Measurements from ENCODE around the gene ANKRD11. TPM values are rescaled to one million over a fixed set of nuclear protein-coding genes. Genes with fewer than 3 reads are reported as not detected.

ANKRD11 gene
- total RNA-seq, 8 experiments from 2014 or later = 22.6 to 148 (median 52.5) TPM

DNA sequence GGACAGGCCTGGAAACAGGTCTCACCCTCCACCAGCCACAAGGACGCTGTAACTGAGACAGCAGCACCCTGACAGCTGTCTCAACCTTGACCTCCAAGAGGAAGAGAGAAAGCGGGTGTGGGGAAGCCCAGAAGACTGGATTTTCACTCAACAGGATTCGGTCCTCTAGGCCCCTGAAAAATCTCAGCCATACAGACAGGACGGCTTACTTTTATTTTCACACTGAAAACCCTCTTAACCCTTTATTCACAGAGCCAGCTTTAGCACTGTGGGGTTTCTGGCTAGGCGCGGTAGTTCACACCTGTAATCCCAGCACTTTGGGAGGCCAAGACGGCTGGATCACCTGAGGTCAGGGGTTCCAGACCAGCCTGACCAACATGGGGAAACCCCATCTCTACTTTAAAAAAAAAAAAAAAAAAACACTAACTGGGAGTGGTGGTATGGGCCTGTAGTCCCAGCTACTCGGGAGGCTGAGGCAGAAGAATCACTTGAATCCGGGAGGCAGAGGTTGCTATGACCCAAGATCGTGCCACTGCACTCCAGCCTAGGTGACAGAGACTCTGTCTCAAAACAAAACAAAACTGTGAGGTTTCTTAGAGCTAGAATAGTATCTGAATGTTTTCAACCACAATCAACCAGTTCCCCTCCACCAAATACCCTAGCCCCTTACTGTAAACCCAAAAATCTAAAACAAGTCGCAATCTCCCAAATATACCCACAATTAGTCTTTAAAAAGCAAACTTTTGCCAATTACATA lies 5.3 kb downstream of the ANKRD11 start:
- 45 to 100% (median 79%) methylated on average over 1 to 9 of the region's 11 CpGs; no CpG with 5 or more reads in 1 of the 10 experiments for WGBS, 10 experiments
- no peak for ATAC-seq (replicated peaks in 6 of 8)
- Histone ChIP-seq H3K4me1 (replicated peaks in 1 of 2) (peaks cover 49% of the 10 kb centered on the region in 2 donors), H3K27ac (peak overlapping the region in 1 of 2 donors; percentile 31), H3K4me3 (no peak overlapping the region)
- in situ Hi-C loops (cut with MboI; ENCODE audit: low pct_unique_long_range_greater_than_20kb in 2 of 9, low sequenced_read_pairs in 9 of 9, unreplicated experiment in 9 of 9) = loop anchor here in 1 of 9 experiments (25.0 kb wide), 1 partner anchor 248 kb away; no protein-coding TSS in a partner anchor

DNA sequence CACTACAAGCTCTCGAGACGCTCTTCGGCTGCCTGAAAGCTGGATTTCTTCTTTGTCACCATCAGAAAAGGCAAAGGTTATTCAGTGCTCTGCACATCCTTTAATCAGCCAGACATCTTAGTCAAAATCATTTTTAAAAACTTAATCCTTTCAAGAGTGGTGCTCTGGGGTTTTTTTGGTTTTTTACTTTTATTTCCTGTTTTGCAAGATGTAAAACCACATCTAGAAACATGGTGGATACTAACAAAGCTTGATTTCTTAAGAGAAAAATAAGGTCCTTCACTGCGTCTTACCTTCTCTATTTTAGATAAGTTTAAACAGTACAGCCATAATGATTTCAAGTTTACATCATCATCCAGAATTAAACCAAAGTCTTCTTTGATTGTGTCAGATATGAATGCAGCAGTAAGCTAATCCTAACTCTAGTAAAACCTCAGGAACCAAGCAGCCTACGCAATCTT lies 6.3 kb downstream of the ANKRD11 start:
- H3K4me1 ChIP-seq (replicated peaks in 1 of 2) = peaks cover 49% of the 10 kb centered on the region in 2 donors
- WGBS, 10 experiments = 80 to 100% (median 96%) methylated on average over 1 to 5 of the region's 5 CpGs
- in situ Hi-C loops (cut with MboI; ENCODE audit: low pct_unique_long_range_greater_than_20kb in 2 of 9, low sequenced_read_pairs in 9 of 9, unreplicated experiment in 9 of 9) = loop anchor here in 1 of 9 experiments (25.0 kb wide), 1 partner anchor 247 kb away; no protein-coding TSS in a partner anchor
- no peak overlapping the region for H3K4me3 ChIP-seq
- H3K27ac ChIP-seq = no peak overlapping the region
- no peak for ATAC-seq (replicated peaks in 6 of 8)

DNA sequence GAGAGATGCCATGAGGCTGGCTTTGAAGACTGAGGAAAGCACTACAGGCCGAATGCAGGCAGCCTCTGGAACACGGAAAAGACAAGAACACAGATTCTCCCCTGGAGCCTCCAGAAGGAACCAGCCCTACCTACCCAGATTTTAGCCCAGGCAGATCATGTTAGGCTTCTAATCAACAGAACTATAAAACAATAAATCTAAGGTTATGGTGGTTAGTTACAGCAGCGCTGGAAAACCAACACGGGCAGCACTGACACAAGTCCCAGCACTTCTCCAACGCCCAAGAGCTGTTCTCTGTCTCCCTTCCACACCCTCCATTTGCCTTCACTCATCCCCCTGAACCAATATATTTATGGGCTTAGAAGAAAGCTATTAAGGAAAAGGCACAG lies 7.5 kb downstream of the ANKRD11 start:
- WGBS, 10 experiments = 34 to 100% (median 76%) methylated on average over 1 to 5 of the region's 5 CpGs; no CpG with 5 or more reads in 4 of the 10 experiments
- H3K27ac ChIP-seq = no peak overlapping the region
- in situ Hi-C loops (cut with MboI; ENCODE audit: low pct_unique_long_range_greater_than_20kb in 2 of 9, low sequenced_read_pairs in 9 of 9, unreplicated experiment in 9 of 9) = loop anchor here in 1 of 9 experiments (25.0 kb wide), 1 partner anchor 246 kb away; no protein-coding TSS in a partner anchor
- peaks cover 42 to 47% of the 10 kb centered on the region in 2 donors for H3K4me1 ChIP-seq (replicated peaks in 1 of 2)
- H3K4me3 ChIP-seq = no peak overlapping the region
- ATAC-seq (replicated peaks in 6 of 8) = no peak

DNA sequence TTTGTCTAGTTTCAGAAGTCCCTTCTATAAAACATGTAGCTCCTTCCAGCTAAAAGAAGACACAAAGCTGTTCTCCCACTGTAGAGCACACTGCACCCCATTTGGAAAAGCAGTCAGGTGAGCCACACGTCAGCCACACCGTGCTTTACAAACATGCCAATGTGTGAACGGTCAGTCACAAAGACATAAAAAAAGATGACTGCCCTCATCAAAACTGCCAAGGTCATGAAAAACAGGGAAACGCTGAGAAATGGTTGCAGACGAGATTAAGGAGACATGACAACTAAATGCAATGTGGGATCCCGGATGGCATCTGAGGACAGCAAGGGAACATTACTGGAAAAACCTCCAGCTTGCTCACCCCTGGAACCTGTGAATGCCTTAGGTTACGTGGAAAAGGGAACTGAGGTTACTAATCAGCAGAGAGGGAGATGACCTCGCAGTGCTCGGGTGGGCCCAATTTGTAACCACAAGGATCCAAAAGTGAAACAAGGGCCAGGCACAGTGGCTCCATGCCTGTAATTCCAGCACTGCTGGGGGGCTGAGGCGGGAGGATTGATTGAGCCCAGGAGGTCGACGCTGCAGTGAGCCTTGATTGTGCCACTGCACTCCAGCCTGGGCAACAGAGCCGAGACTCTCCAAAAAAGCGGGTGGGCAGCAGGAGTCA lies 8.1 kb downstream of the ANKRD11 start:
- Histone ChIP-seq H3K4me3 (no peak overlapping the region), H3K27ac (no peak overlapping the region), H3K4me1 (replicated peaks in 1 of 2) (peaks cover 37 to 42% of the 10 kb centered on the region in 2 donors)
- WGBS, 10 experiments = 20 to 89% (median 79%) methylated on average over 1 to 12 of the region's 14 CpGs; no CpG with 5 or more reads in 1 of the 10 experiments
- peak in 5 of 8 experiments; percentile 6 to 18 (median 16) for ATAC-seq (replicated peaks in 6 of 8)
- in situ Hi-C loops (cut with MboI; ENCODE audit: low pct_unique_long_range_greater_than_20kb in 2 of 9, low sequenced_read_pairs in 9 of 9, unreplicated experiment in 9 of 9) = loop anchor here in 1 of 9 experiments (25.0 kb wide), 1 partner anchor 245 kb away; no protein-coding TSS in a partner anchor

DNA sequence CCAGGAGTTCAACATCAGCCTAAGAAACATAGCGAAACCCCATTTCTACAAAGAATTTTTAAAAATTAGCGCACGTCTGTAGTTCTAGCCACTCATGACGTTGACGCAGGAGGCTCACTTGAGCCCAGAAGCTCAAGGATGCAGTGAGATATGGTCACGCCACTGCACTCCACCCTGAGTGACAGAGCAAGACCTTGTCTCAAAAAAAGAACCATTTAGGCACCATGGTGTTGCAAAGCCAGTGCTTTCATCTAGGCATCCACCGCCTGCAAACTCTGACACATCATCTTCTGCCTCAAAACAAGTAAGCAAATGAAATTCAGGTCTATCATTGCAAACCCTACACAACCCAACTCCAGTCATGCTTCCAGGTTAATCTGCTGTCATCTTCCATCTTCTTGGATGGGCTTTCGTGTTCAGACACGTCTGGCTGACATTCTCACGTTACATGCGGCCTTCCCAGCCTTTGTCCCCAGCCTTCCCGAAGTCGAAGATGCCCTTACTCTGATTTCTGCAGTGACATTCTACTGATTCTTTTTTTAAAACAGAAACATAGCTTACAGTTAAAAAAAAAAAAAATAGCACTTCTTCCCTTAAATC lies 8.9 kb downstream of the ANKRD11 start:
- Histone ChIP-seq H3K27ac (no peak overlapping the region), H3K4me3 (no peak overlapping the region), H3K4me1 (replicated peaks in 1 of 2) (peaks cover 37 to 39% of the 10 kb centered on the region in 2 donors)
- in situ Hi-C loops (cut with MboI; ENCODE audit: low pct_unique_long_range_greater_than_20kb in 2 of 9, low sequenced_read_pairs in 9 of 9, unreplicated experiment in 9 of 9) = loop anchor here in 1 of 9 experiments (25.0 kb wide), 1 partner anchor 244 kb away; no protein-coding TSS in a partner anchor
- WGBS, 10 experiments = 79 to 100% (median 93%) methylated on average over 3 to 8 of the region's 13 CpGs; no CpG with 5 or more reads in 1 of the 10 experiments
- ATAC-seq (replicated peaks in 6 of 8) = no peak

DNA sequence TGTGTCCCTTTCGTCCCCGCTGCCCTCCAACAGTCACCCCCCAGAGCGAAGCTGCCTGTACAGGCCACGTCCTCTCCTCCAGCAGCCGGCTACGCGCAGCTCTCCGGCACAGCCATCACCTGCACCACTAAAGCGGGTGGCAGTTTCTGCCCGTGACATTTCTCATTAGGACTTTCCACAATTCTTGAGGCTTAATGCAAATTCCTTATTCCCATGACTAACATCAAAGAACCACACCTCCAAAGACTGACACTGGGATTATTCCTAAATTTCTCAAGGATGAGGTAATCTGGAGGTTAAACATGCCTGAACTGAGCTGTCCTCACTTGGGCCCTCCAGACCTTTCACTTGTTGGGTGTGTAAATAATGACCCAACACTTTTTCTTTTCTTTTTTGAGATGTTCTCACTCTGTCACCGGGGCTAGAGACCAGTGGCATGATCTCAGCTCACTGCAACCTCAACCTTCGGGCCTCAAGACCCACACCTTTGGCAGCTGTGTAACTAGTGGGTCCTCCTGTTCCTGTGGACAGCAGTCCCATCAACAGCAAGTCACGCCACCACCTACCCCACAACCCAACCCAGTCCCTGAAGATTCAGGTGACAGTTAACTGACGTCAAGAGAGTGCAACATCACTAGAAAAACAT lies 11.7 kb downstream of the ANKRD11 start:
- H3K27ac ChIP-seq = no peak overlapping the region
- no peak overlapping the region for H3K4me3 ChIP-seq
- in situ Hi-C loops (cut with MboI; ENCODE audit: low pct_unique_long_range_greater_than_20kb in 2 of 9, low sequenced_read_pairs in 9 of 9, unreplicated experiment in 9 of 9) = loop anchor here in 1 of 9 experiments (25.0 kb wide), 1 partner anchor 241 kb away; no protein-coding TSS in a partner anchor
- peak; percentile 32 to 86 (median 69) for ATAC-seq (replicated peaks in 6 of 8)
- WGBS, 10 experiments = 0 to 100% (median 77%) methylated on average over 1 to 10 of the region's 14 CpGs
- peaks cover 22 to 28% of the 10 kb centered on the region in 2 donors for H3K4me1 ChIP-seq (replicated peaks in 1 of 2)

DNA sequence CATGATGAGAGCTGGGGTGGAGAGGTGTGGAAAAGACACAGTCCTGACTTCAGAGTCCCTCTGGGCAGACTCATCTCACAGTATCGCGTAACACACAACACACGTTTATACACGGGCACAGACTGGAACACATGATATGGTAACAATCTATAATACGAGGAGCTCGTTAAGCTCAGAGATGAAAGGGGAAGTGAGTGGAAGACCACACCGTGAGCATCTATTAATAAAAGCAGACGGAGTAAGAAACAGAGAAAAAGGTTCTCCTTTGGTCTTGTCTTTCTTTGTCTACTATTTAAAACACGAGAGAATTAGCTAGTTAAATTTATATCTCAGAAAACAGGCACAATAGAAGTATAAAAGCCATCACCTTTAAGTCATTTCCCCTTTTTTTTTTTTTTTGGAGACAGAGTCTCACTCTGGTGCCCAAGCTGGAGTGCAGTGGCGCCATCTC lies 13.5 kb downstream of the ANKRD11 start:
- 71 to 100% (median 93%) methylated on average over 1 to 10 of the region's 10 CpGs for WGBS, 10 experiments
- ATAC-seq (replicated peaks in 6 of 8) = no peak
- in situ Hi-C loops (cut with MboI; ENCODE audit: low pct_unique_long_range_greater_than_20kb in 2 of 9, low sequenced_read_pairs in 9 of 9, unreplicated experiment in 9 of 9) = loop anchor here in 1 of 9 experiments (25.0 kb wide), 1 partner anchor 240 kb away; no protein-coding TSS in a partner anchor
- Histone ChIP-seq H3K4me3 (no peak overlapping the region), H3K27ac (no peak overlapping the region), H3K4me1 (replicated peaks in 1 of 2) (peaks cover 11 to 23% of the 10 kb centered on the region in 2 donors)

DNA sequence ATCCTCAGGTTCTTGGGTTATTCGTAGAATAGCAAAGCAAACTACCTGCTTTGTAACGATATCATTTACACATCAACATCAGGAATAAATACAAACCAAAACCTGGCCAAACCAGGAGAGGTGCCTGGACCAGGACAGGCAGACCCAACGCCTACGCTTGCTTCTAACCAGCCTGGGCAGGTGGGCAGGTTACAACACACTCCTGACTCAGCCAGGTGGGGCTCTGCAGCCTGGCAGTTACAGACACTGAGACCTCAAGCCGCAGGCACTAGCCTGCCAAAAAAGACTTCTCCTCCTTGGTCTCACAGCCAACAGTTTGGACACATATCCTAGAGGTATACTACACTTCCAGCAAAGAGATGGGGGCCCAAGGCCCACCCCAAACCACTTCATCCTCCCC lies 14.0 kb downstream of the ANKRD11 start:
- Histone ChIP-seq H3K27ac (no peak overlapping the region), H3K4me1 (replicated peaks in 1 of 2) (peaks cover 11 to 18% of the 10 kb centered on the region in 2 donors), H3K4me3 (no peak overlapping the region)
- no peak for ATAC-seq (replicated peaks in 6 of 8)
- in situ Hi-C loops (cut with MboI; ENCODE audit: low pct_unique_long_range_greater_than_20kb in 2 of 9, low sequenced_read_pairs in 9 of 9, unreplicated experiment in 9 of 9) = loop anchor here in 1 of 9 experiments (25.0 kb wide), 1 partner anchor 239 kb away; no protein-coding TSS in a partner anchor
- 83 to 100% (median 96%) methylated on average over 1 to 4 of the region's 5 CpGs; no CpG with 5 or more reads in 5 of the 10 experiments for WGBS, 10 experiments

DNA sequence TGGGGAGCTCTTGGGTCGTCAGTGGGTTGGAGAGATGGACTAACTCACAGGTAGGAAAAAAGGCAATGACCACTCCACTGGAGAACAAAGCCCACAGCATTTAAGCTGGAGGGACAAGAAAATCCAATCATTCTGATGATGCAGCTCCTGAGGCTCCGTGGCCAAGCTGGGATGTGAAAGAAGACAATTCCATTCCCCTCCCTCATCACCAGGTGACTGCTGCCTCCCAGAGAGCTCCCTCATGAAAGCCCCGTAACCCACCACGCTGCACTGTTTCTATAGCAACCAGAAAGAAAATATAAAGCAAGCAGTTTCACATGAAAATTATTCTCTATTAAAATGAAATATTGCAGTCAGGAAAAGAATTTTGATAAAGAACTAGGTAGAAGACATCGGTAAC lies 15.2 kb downstream of the ANKRD11 start:
- Histone ChIP-seq H3K27ac (no peak overlapping the region), H3K4me3 (no peak overlapping the region), H3K4me1 (replicated peaks in 1 of 2) (peaks cover 11 to 18% of the 10 kb centered on the region in 2 donors)
- 49 to 100% (median 70%) methylated on average over 1 to 4 of the region's 5 CpGs; no CpG with 5 or more reads in 2 of the 10 experiments for WGBS, 10 experiments
- in situ Hi-C loops (cut with MboI; ENCODE audit: low pct_unique_long_range_greater_than_20kb in 2 of 9, low sequenced_read_pairs in 9 of 9, unreplicated experiment in 9 of 9) = loop anchor here in 1 of 9 experiments (25.0 kb wide), 1 partner anchor 238 kb away; no protein-coding TSS in a partner anchor
- ATAC-seq (replicated peaks in 6 of 8) = peak in 3 of 8 experiments; percentile 32 to 59 (median 36)

DNA sequence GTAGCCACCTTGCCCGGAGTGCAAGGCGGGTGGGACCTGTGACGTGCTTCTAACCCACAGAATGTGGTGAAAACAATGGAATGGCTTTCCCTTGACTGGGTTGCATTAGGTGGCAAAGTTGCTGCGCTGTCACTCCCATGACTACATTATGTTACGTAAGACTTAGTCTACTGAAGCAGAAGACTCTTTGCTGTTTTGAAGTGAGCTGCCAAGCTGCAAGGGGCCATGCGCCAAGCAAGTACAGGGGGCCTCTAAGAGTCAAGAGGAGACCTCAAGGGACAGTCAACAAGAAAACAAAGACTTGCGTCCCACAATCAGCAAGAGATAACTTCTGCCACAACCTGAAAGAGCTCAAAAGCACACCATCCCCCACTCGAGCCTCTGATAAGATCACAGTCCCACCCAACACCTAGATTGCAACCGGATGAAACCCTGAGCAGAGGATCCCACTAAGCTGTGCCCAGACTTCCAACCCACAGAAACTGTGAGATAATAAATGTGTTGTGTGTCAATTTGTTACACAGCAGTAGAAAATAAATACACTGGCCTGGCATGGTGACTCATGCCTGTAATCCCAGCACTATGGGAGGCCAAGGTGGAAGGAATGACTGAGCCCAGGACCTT lies 16.5 kb downstream of the ANKRD11 start:
- WGBS, 10 experiments = 77 to 100% (median 90%) methylated on average over 1 to 5 of the region's 9 CpGs; no CpG with 5 or more reads in 1 of the 10 experiments
- in situ Hi-C loops (cut with MboI; ENCODE audit: low pct_unique_long_range_greater_than_20kb in 2 of 9, low sequenced_read_pairs in 9 of 9, unreplicated experiment in 9 of 9) = no loop called here
- H3K27ac ChIP-seq = no peak overlapping the region
- H3K4me1 ChIP-seq (replicated peaks in 1 of 2) = peaks cover 10 to 18% of the 10 kb centered on the region in 2 donors
- ATAC-seq (replicated peaks in 6 of 8) = peak in 1 of 8 experiments; percentile 13
- no peak overlapping the region for H3K4me3 ChIP-seq

DNA sequence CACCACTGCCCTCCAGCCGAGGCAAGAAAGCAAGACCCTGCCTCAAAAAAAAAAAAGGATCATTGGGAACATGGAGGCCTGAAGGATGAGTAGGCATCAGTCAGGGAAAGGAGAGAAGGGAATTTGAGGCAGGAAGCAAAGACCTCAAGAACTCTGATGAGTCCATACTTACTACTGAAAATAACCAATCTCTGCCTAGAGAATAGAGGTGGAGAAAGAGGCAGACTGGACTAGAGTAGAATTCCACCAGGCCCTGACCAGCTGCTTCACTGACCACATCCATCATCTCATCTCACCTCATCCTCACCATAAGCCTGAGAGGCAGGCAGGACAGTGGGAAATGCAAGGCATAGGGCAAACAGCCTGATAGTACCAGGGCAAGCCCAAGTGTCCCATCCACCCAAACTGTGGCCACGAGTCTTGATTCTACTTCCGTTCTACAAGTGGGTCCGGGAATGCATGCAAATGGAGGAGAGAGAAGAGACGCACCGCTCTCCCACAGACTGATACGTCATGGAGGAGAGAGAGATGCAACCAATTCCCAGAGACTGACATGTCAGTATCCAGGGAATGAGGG lies 17.1 kb downstream of the ANKRD11 start:
- ATAC-seq (replicated peaks in 6 of 8) = no peak
- WGBS, 10 experiments = 67 to 100% (median 92%) methylated on average over 1 to 7 of the region's 7 CpGs; no CpG with 5 or more reads in 1 of the 10 experiments
- Histone ChIP-seq H3K4me1 (replicated peaks in 1 of 2) (peaks cover 8 to 18% of the 10 kb centered on the region in 2 donors), H3K4me3 (no peak overlapping the region), H3K27ac (no peak overlapping the region)
- in situ Hi-C loops (cut with MboI; ENCODE audit: low pct_unique_long_range_greater_than_20kb in 2 of 9, low sequenced_read_pairs in 9 of 9, unreplicated experiment in 9 of 9) = no loop called here

Data from motor neuron (in vitro differentiated cells).